ENCODE data around the gene POMT2.

POMT2 gene

GRCh38 chr14:77236814-77237213, 83.9 kb downstream of the POMT2 start:
- DNase-seq = no peak

GRCh38 chr14:77231721-77232120, 89.0 kb downstream of the POMT2 start:
- DNase-seq = no peak

- DNase-seq = peak; percentile 62
Observed at GRCh38 chr14:77230914-77231313, 89.8 kb downstream of the POMT2 start.

GRCh38 chr14:77228056-77228455, 92.6 kb downstream of the POMT2 start:
- DNase-seq = no peak

- DNase-seq = no peak
Observed at GRCh38 chr14:77225892-77226557, 94.7 kb downstream of the POMT2 start.

GRCh38 chr14:77225254-77225653, 95.4 kb downstream of the POMT2 start:
- no peak for DNase-seq

Measured in DMS53 (cell line).